Measurements from ENCODE around the gene PCIF1.

PCIF1 gene

DNA sequence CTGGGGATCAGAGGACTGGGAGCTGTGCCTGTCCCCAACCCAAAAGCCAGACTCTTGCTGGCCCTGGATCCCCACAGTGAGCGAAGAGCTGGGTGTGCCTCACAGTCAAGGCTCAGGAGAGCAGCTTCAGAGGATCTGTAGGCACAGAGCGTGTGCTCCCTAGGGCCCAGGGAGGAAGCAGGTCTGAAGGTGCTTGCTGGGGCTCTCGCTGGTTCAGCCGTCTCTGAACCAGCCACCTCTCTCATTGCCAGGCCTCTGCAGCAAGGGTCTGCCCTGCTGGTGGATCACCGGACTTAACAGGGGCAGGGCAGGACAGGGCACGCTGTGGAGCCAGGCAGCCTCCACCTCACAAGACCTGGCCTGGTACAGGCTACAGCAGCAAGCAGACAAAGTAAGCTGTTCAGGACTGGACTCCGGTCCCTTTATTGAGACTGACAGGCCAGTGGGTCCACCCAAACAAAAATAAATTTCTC lies 13.8 kb downstream of the PCIF1 start:
- TF ChIP-seq, protein P1, sequence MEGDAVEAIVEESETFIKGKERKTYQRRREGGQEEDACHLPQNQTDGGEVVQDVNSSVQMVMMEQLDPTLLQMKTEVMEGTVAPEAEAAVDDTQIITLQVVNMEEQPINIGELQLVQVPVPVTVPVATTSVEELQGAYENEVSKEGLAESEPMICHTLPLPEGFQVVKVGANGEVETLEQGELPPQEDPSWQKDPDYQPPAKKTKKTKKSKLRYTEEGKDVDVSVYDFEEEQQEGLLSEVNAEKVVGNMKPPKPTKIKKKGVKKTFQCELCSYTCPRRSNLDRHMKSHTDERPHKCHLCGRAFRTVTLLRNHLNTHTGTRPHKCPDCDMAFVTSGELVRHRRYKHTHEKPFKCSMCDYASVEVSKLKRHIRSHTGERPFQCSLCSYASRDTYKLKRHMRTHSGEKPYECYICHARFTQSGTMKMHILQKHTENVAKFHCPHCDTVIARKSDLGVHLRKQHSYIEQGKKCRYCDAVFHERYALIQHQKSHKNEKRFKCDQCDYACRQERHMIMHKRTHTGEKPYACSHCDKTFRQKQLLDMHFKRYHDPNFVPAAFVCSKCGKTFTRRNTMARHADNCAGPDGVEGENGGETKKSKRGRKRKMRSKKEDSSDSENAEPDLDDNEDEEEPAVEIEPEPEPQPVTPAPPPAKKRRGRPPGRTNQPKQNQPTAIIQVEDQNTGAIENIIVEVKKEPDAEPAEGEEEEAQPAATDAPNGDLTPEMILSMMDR (IDR thresholded peaks at IDR 0.05; ENCODE audit: control insufficient read depth, insufficient read depth, low read depth, low read length, missing control alignments), result no peak
- DNase-seq (ENCODE audit: low read depth), result no peak
- H3K4me3 ChIP-seq (ENCODE audit: control insufficient read depth, low read depth, low read length), result no peak overlapping the region

DNA sequence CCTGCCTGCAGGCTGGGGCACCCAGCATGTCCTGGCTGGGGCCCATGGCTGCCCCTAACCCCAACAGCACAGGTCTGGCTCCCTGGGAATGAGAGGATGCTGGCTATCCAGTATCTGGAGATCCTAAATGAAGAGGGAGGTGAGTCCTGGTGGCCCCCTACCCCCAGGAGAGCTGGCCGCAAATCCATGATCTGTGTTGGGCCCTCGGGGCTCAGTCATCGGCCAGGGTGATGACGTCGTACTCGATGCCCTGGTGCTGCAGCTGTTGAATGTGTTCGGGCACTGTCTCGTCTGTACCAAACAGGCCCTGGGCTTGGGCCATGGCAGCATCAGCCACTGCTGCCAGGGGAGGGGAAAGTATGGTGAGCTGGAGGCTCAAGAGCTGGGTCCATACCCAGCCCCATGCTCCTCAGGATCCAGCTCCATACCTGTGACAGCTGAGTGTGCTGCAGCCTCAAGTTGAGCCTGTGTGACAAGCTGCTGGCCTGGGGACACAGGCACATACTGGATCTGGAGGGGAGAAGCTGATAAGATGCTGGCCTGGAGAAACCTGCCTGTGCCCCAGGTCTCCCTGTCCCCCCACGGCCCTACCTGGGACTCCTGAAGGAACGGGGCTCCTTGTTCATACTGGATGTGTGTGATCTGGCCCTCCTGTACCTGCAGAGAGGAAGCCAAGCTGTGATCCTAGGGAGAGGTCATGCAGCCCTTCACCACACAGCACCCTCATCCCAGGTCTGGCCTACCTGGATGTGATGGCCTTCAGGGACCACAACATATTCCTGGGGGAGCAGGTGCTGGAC lies 14.5 kb downstream of the PCIF1 start:
- DNase-seq (ENCODE audit: low read depth), result no peak

DNA sequence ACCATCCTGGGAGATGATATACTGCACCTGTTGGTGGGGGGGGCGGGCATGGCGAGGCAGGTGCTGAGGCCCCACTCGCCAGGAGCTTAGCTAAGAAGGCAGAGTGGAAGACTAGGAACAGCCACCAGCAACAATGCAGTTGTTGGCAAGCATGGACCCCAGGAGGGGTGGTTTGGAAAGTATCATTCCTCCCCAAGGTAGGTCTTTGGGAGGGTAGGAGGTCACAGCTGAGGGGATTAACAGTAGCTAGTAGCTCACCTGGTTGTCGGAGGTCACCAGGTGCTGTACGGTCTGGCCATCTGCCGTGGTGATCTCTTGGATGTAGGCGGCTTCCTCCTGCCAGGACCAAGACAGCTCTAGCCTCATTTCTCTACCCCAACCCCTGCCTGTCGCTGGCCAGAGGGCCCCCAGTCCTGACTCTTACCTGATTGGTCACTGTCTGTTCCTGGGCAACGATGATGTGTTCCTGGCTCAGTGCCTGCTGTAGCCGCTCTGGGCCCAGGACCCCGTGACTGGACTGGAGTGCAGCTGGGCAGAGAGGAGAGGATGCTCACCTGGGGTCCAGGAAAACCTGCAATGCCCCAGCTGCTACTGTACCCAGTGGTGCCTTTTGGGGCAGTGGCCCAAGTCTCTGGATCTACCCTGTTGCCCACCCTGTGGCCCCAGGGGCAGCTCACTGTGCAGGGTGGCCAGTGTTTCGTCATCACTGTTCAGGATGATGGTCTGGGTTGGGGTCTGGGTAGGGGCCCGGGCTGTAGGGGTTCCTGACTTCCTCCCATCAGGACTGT lies 15.3 kb downstream of the PCIF1 start:
- TF ChIP-seq, protein P1 (IDR thresholded peaks at IDR 0.05; ENCODE audit: control insufficient read depth, insufficient read depth, low read depth, low read length, missing control alignments), result no peak
- no peak for DNase-seq (ENCODE audit: low read depth)
- no peak overlapping the region for H3K4me3 ChIP-seq (ENCODE audit: control insufficient read depth, low read depth, low read length)

More for the DNA sequence above, 14.5 kb downstream of the PCIF1 start:
- TF ChIP-seq, protein P1 (IDR thresholded peaks at IDR 0.05; ENCODE audit: control insufficient read depth, insufficient read depth, low read depth, low read length, missing control alignments), result no peak
- H3K4me3 ChIP-seq (ENCODE audit: control insufficient read depth, low read depth, low read length), result no peak overlapping the region

DNA sequence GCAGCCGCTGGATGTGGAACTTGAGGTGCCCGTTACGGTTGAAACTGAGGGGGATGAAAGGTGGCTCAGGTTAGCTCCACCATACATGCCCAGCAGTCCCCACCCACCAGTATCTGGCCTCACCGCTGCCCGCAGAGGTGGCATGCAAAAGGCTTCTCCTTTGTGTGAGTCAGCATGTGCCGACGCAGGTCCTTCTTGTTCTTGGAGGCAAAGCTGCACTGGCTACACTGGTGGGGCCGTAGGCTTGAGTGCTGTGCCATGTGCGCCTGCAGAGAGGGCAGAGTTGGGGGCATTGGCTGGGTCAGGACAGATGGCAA lies 15.8 kb downstream of the PCIF1 start:
- no peak for DNase-seq (ENCODE audit: low read depth)
- TF ChIP-seq, protein P1 (IDR thresholded peaks at IDR 0.05; ENCODE audit: control insufficient read depth, insufficient read depth, low read depth, low read length, missing control alignments), result no peak
- no peak overlapping the region for H3K4me3 ChIP-seq (ENCODE audit: control insufficient read depth, low read depth, low read length)

DNA sequence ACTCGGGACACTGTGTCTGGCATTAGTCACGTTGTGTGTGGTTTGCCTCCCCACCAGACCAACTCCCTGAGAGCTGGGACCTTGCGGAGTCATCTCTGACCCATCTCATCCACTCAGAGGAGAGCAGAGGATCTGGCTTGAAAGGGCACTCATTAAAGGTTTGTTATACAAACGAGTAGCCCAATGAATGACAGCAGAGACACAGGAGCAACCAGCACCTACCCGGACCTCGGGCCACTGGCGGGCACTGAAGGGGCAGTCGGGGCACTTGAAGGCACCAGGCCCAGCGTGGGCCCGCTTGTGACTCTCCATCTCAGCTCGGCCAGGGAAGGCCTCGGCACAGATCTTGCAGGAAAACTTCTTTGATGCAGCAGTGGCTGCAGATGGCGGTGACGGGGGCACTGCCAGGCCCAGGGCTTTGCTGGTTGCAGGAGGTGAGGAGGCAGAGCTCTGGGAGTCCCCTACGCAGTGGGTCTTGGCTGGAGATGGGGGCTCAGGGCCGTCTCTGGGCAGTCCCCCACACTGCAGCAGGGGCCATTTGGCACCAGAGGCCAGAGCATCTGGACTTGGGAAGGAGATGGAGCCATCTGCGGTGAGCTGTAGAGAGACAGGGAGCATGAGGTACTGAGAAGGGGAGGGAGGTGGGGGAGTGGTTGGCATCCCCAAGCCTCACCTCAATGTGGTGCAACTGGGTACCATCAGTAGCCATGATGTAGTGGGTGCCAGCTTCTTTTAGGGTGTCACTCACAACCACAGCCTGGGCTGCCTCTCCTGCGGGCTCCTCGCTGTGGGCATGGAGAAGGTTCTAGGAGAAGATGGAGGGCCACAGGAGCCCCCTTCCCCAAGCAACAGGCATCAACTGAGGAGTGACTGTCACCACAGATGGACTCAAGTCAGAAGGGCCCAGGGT lies 17.7 kb downstream of the PCIF1 start:
- TF ChIP-seq, protein P1 (IDR thresholded peaks at IDR 0.05; ENCODE audit: control insufficient read depth, insufficient read depth, low read depth, low read length, missing control alignments), result no peak
- no peak overlapping the region for H3K4me3 ChIP-seq (ENCODE audit: control insufficient read depth, low read depth, low read length)
- no peak for DNase-seq (ENCODE audit: low read depth)

DNA sequence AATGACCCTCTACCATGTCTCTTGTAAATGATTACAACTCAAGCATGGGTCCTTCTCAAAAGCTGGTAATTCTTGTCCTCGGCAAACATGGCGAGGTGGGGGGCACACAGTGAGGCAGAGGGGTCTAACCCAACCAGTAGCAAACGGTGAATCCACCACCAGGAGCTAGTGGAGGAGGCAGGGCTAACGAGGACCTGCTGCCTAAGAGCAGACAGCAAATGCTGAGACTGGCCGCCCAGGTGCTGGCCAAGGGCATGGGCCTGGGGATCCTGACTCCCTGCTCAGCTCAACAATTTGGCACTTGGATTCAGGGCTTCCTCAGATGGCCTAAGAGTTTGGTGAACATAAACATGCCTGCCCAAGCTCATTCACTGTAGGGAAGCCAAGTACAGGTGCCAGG lies 18.4 kb downstream of the PCIF1 start:
- DNase-seq (ENCODE audit: low read depth), result no peak
- no peak overlapping the region for H3K4me3 ChIP-seq (ENCODE audit: control insufficient read depth, low read depth, low read length)
- TF ChIP-seq, protein P1 (IDR thresholded peaks at IDR 0.05; ENCODE audit: control insufficient read depth, insufficient read depth, low read depth, low read length, missing control alignments), result no peak
